ENCODE data around the gene RPLP2.
A peak's percentile ranks its signal among the peaks of the same experiment; 100 is the strongest.

The RPLP2 gene

GRCh38 chr11:788953-789940 is 20.5 kb upstream of the RPLP2 start:
- DNase-seq = no peak
- intact Hi-C loops (cut with DNase I) = no loop called here

- intact Hi-C loops (cut with DNase I) = no loop called here
- DNase-seq = peak in 8 of 10 donors; percentile 70 to 95 (median 79)
These were observed 19.8 kb upstream of the RPLP2 start, which contains the start of gene CEND1 for GRCh38 chr11:789943-790342. CEND1 (minus strand) TSS chr11:790090; CDS start chr11:788576, 1,514 bp downstream.

- intact Hi-C loops (cut with DNase I) = no loop called here
- peak in 1 of 10 donors; percentile 70 for DNase-seq
These were observed 18.8 kb upstream of the RPLP2 start for GRCh38 chr11:790721-791564.

GRCh38 chr11:791658-792534 is 17.9 kb upstream of the RPLP2 start:
- intact Hi-C loops (cut with DNase I) = no loop called here
- peak in 1 of 10 donors; percentile 82 for DNase-seq

GRCh38 chr11:792535-792821 is 17.3 kb upstream of the RPLP2 start:
- intact Hi-C loops (cut with DNase I) = no loop called here
- DNase-seq = no peak

GRCh38 chr11:792873-793272 is 16.9 kb upstream of the RPLP2 start:
- intact Hi-C loops (cut with DNase I) = no loop called here
- DNase-seq = peak in 1 of 10 donors; percentile 62

GRCh38 chr11:793556-793955 is 16.2 kb upstream of the RPLP2 start:
- peak in 1 of 10 donors; percentile 79 for DNase-seq
- intact Hi-C loops (cut with DNase I) = no loop called here

- peak in 1 of 10 donors; percentile 86 for DNase-seq
- intact Hi-C loops (cut with DNase I) = no loop called here
These were observed 15.6 kb upstream of the RPLP2 start for GRCh38 chr11:794013-794765.

- DNase-seq = peak in 2 of 10 donors; percentile 91 to 93
- intact Hi-C loops (cut with DNase I) = no loop called here
These were observed 14.8 kb upstream of the RPLP2 start for GRCh38 chr11:794766-795633.

GRCh38 chr11:795634-796564 is 13.9 kb upstream of the RPLP2 start:
- peak in 3 of 10 donors; percentile 41 to 78 (median 48) for DNase-seq
- intact Hi-C loops (cut with DNase I) = no loop called here

GRCh38 chr11:796565-797295 is 13.0 kb upstream of the RPLP2 start:
- DNase-seq = no peak
- intact Hi-C loops (cut with DNase I) = no loop called here

- peak in 9 of 10 donors; percentile 56 to 96 (median 78) for DNase-seq
- intact Hi-C loops (cut with DNase I) = no loop called here
These were observed 12.3 kb upstream of the RPLP2 start for GRCh38 chr11:797296-798092.

GRCh38 chr11:798093-798713 is 11.6 kb upstream of the RPLP2 start, which contains the start of gene SLC25A22:
SLC25A22 (minus strand) TSS chr11:798281; CDS start chr11:795006, 3,275 bp downstream.
- intact Hi-C loops (cut with DNase I) = no loop called here
- peak; percentile 64 to 97 (median 75) for DNase-seq

GRCh38 chr11:799641-800316 is 10.0 kb upstream of the RPLP2 start:
- intact Hi-C loops (cut with DNase I) = no loop called here
- DNase-seq = no peak

- intact Hi-C loops (cut with DNase I) = no loop called here
- DNase-seq = no peak
These were observed 9.3 kb upstream of the RPLP2 start for GRCh38 chr11:800473-800872.
